ENCODE data around the gene PKN3.
"Not testable (repeated sequence)": the region's sequence is repeated elsewhere in the genome, so short reads cannot be mapped to it uniquely, and the experiment has no call there.

PKN3 gene

GRCh38 chr9:128694344-128694743, 8.0 kb upstream of the PKN3 start:
- Histone ChIP-seq H3K9ac (ENCODE audit: low read depth, low read length, poor library complexity, severe bottlenecking) (no peak overlapping the region), H3K4me3 (ENCODE audit: low read length, poor library complexity, severe bottlenecking) (no peak overlapping the region), H2AFZ (ENCODE audit: low read length) (no peak overlapping the region), H3K9me3 (ENCODE audit: insufficient read depth, low read depth, low read length) (no peaks in the 10 kb centered on the region), H4K20me1 (ENCODE audit: insufficient read depth, low read length, poor library complexity, severe bottlenecking) (peaks cover 47% of the 10 kb centered on the region), H3F3A (ENCODE audit: low read depth) (no peaks in the 10 kb centered on the region), H3K27me3 (ENCODE audit: insufficient read depth, low read length, poor library complexity, severe bottlenecking) (no peaks in the 10 kb centered on the region), H3K4me1 (ENCODE audit: insufficient read depth, low read length, poor library complexity, severe bottlenecking) (peaks cover 27% of the 10 kb centered on the region), H3K36me3 (ENCODE audit: insufficient read depth, low read length) (peaks cover 54% of the 10 kb centered on the region), H3K79me2 (ENCODE audit: insufficient read depth, low read length) (peaks cover 51% of the 10 kb centered on the region), H3K4me2 (ENCODE audit: low read depth, low read length, poor library complexity, severe bottlenecking) (peak overlapping the region; percentile 27), H3K9me2 (replicated peaks; ENCODE audit: low read depth, low read length) (no peaks in the 10 kb centered on the region)
- TF ChIP-seq CTCF (conservative IDR thresholded peaks at IDR 0.05; ENCODE audit: low read length) = no peak
- TF ChIP-seq EZH2phosphoT487 (IDR thresholded peaks at IDR 0.05; ENCODE audit: borderline replicate concordance) = no peak

GRCh38 chr9:128696923-128697707, 5.2 kb upstream of the PKN3 start:
- no peaks in the 10 kb centered on the region for H3F3A ChIP-seq (ENCODE audit: low read depth)

DNA sequence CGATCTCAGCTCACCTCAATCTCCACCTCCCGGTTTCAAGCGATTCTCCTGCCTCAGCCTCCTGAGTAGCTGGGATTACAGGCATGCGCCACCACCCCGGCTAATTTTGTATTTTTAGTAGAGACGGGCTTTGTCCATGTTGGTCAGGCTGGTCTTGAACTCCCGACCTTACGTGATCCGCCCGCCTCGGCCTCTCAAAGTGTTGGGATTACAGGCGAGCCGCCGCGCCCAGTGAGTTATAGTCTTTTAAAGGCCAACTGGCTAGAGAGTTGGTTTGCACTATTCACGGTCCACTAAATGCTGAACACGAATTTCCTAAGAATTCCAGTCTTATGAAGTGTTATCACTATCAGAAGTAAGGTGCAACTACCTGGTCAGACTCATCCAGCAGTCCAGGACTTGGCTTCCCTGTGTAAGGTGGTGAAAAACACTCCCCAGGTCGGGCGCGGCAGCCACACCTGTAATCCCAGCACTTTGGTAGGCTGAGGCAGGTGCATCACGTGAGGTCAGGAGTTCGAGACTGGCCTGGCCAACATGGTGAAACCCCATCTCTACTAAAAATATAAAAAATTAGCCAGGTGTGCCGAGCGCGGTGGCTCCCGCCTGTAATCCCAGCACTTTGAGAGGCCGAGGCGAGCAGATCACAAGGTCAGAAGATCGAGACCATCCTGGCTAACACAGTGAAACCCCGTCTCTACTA, 3.1 kb upstream of the PKN3 start:
- not testable (repeated sequence) for H4K20me1 ChIP-seq (ENCODE audit: insufficient read depth, low read length, poor library complexity, severe bottlenecking); H3K9me3 ChIP-seq (ENCODE audit: insufficient read depth, low read depth, low read length); H3K4me3 ChIP-seq (ENCODE audit: low read length, poor library complexity, severe bottlenecking); H3K4me1 ChIP-seq (ENCODE audit: insufficient read depth, low read length, poor library complexity, severe bottlenecking); H3K79me2 ChIP-seq (ENCODE audit: insufficient read depth, low read length); H3K27me3 ChIP-seq (ENCODE audit: insufficient read depth, low read length, poor library complexity, severe bottlenecking); H3K4me2 ChIP-seq (ENCODE audit: low read depth, low read length, poor library complexity, severe bottlenecking); H3K9ac ChIP-seq (ENCODE audit: low read depth, low read length, poor library complexity, severe bottlenecking); H2AFZ ChIP-seq (ENCODE audit: low read length); H3F3A ChIP-seq (ENCODE audit: low read depth); H3K9me2 ChIP-seq (replicated peaks; ENCODE audit: low read depth, low read length)
- H3K36me3 ChIP-seq (ENCODE audit: insufficient read depth, low read length) = peaks cover 23% of the 10 kb centered on the region

More at GRCh38 chr9:128696923-128697707, 5.2 kb upstream of the PKN3 start:
- H3K9me3 ChIP-seq (ENCODE audit: insufficient read depth, low read depth, low read length) = no peaks in the 10 kb centered on the region
- no peak overlapping the region for H3K4me3 ChIP-seq (ENCODE audit: low read length, poor library complexity, severe bottlenecking)
- peaks cover 14% of the 10 kb centered on the region for H3K4me1 ChIP-seq (ENCODE audit: insufficient read depth, low read length, poor library complexity, severe bottlenecking)
- no peaks in the 10 kb centered on the region for H3K27me3 ChIP-seq (ENCODE audit: insufficient read depth, low read length, poor library complexity, severe bottlenecking)
- H2AFZ ChIP-seq (ENCODE audit: low read length) = no peak overlapping the region
- no peak overlapping the region for H3K9ac ChIP-seq (ENCODE audit: low read depth, low read length, poor library complexity, severe bottlenecking)
- peaks cover 27% of the 10 kb centered on the region for H3K79me2 ChIP-seq (ENCODE audit: insufficient read depth, low read length)
- no peak overlapping the region for H3K4me2 ChIP-seq (ENCODE audit: low read depth, low read length, poor library complexity, severe bottlenecking)
- H4K20me1 ChIP-seq (ENCODE audit: insufficient read depth, low read length, poor library complexity, severe bottlenecking) = peaks cover 27% of the 10 kb centered on the region
- TF ChIP-seq CTCF (conservative IDR thresholded peaks at IDR 0.05; ENCODE audit: low read length) (no peak), EZH2phosphoT487 (IDR thresholded peaks at IDR 0.05; ENCODE audit: borderline replicate concordance) (no peak)
- peaks cover 44% of the 10 kb centered on the region for H3K36me3 ChIP-seq (ENCODE audit: insufficient read depth, low read length)
- H3K9me2 ChIP-seq (replicated peaks; ENCODE audit: low read depth, low read length) = no peaks in the 10 kb centered on the region
